ENCODE measurements around the gene AMDHD2.

DNA sequence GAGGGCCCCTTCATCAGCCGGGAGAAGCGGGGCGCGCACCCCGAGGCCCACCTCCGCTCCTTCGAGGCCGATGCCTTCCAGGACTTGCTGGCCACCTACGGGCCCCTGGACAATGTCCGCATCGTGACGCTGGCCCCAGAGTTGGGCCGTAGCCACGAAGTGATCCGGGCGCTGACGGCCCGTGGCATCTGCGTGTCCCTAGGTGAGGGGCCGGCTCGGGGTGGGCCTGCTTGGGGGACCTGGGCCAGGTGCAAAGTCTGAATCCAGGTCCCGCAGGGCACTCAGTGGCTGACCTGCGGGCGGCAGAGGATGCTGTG, 7.6 kb downstream of the AMDHD2 start:
- TF ChIP-seq CTCF (IDR thresholded peaks at IDR 0.05): no peak
- TF ChIP-seq POLR2A (IDR thresholded peaks at IDR 0.05): no peak
